GM06990 (cell line): ENCODE data around the gene PLXNA2.

Source experiments
- DNase-seq: peaks from one replicate; pipeline ENCODE4 v3.0.0-alpha.2; 2011; ENCODE audit not compliant: insufficient read length; ENCODE audit errors: extremely low read depth
- H3K27me3 ChIP-seq: replicated peaks from 2 replicates; pipeline ENCODE4 v1.6.0; 2011; ENCODE audit warnings: low read length; ENCODE audit not compliant: control insufficient read depth, insufficient read depth
- H3K36me3 ChIP-seq: 2 replicates; pipeline ENCODE4 v1.5.1; 2011; ENCODE audit warnings: low read length; ENCODE audit not compliant: control insufficient read depth, insufficient read depth
- H3K4me3 ChIP-seq: replicated peaks from 2 replicates; pipeline ENCODE4 v1.5.1; 2011; ENCODE audit warnings: low read depth, mild to moderate bottlenecking, control low read depth, low read length
- CTCF ChIP-seq: IDR thresholded peaks from 2 replicates; pipeline ENCODE4 v1.5.1; 2011; ENCODE audit warnings: low read length, control low read depth, mild to moderate bottlenecking, inconsistent platforms; ENCODE audit not compliant: insufficient read depth, poor library complexity, severe bottlenecking

Gene PLXNA2

GRCh38 chr1:208270651-208271141, 26.5 kb upstream of the PLXNA2 start:
- no peak for DNase-seq

GRCh38 chr1:208269338-208269666, 25.1 kb upstream of the PLXNA2 start:
- no peak for TF ChIP-seq CTCF
- H3K36me3 ChIP-seq, result no peaks in the 10 kb centered on the region
- no peak overlapping the region for H3K4me3 ChIP-seq
- peaks cover 4% of the 10 kb centered on the region for H3K27me3 ChIP-seq
- no peak for DNase-seq

More at GRCh38 chr1:208270651-208271141, 26.5 kb upstream of the PLXNA2 start:
- H3K36me3 ChIP-seq, result no peaks in the 10 kb centered on the region
- H3K4me3 ChIP-seq, result no peak overlapping the region
- TF ChIP-seq CTCF, result no peak
- H3K27me3 ChIP-seq, result peaks cover 5% of the 10 kb centered on the region

GRCh38 chr1:208268541-208269337, 24.6 kb upstream of the PLXNA2 start:
- TF ChIP-seq CTCF, result no peak
- Histone ChIP-seq H3K4me3 (no peak overlapping the region), H3K36me3 (no peaks in the 10 kb centered on the region), H3K27me3 (peaks cover 2% of the 10 kb centered on the region)
- DNase-seq, result no peak

- Histone ChIP-seq H3K4me3 (no peak overlapping the region), H3K27me3 (peaks cover 2% of the 10 kb centered on the region), H3K36me3 (no peaks in the 10 kb centered on the region)
- no peak for TF ChIP-seq CTCF
- no peak for DNase-seq
Observed at GRCh38 chr1:208265525-208265924, 21.3 kb upstream of the PLXNA2 start.

GRCh38 chr1:208265122-208265469, 20.9 kb upstream of the PLXNA2 start:
- DNase-seq, result no peak
- Histone ChIP-seq H3K36me3 (no peaks in the 10 kb centered on the region), H3K4me3 (no peak overlapping the region), H3K27me3 (peaks cover 2% of the 10 kb centered on the region)
- no peak for TF ChIP-seq CTCF
